HepG2 (cell line): ENCODE data around the gene NFE2L2. TPM values are rescaled to one million over a fixed set of nuclear protein-coding genes. Genes with fewer than 3 reads are reported as not detected.
A peak's percentile ranks its signal among the peaks of the same experiment; 100 is the strongest.

Experiments used
- ARNTL ChIP-seq: sonication (generic); formaldehyde crosslinking; IDR thresholded peaks from 2 replicates; pipeline ENCODE4 v1.4.0; 2020; ENCODE audit warnings: mild to moderate bottlenecking, missing genetic modification reagents
- ATRX ChIP-seq: sonication (generic); formaldehyde crosslinking; IDR thresholded peaks from 2 replicates; pipeline ENCODE4 v1.4.0; 2020; ENCODE audit warnings: missing genetic modification reagents, borderline replicate concordance
- DR1 ChIP-seq: sonication (generic); formaldehyde crosslinking; IDR thresholded peaks from 2 replicates; pipeline ENCODE4 v1.8.0; 2021; ENCODE audit warnings: mild to moderate bottlenecking, missing genetic modification reagents, inconsistent platforms
- JARID2 ChIP-seq: sonication (generic); formaldehyde crosslinking; IDR thresholded peaks from 2 replicates; pipeline ENCODE4 v1.8.1; 2023; ENCODE audit warnings: missing genetic modification reagents, inconsistent platforms; ENCODE audit not compliant: insufficient replicate concordance
- KLF12 ChIP-seq: sonication (generic); formaldehyde crosslinking; IDR thresholded peaks from 2 replicates; pipeline ENCODE4 v1.4.0; 2020; ENCODE audit warnings: missing genetic modification reagents, borderline replicate concordance
- KMT2B ChIP-seq: IDR thresholded peaks from 2 replicates; pipeline ENCODE4 v1.6.1; 2016; ENCODE audit warnings: missing genetic modification reagents, missing compliant biosample characterization
- NFATC3 ChIP-seq: sonication (generic); formaldehyde crosslinking; IDR thresholded peaks from 2 replicates; pipeline ENCODE4 v1.5.1; 2020; ENCODE audit warnings: mild to moderate bottlenecking, missing genetic modification reagents
- NR0B2 ChIP-seq: sonication (generic); formaldehyde crosslinking; IDR thresholded peaks from 2 replicates; pipeline ENCODE4 v1.4.0; 2020; ENCODE audit warnings: mild to moderate bottlenecking, missing genetic modification reagents
- ONECUT2 ChIP-seq: sonication (generic); formaldehyde crosslinking; IDR thresholded peaks from 2 replicates; pipeline ENCODE4 v1.4.0; 2020; ENCODE audit warnings: missing genetic modification reagents
- PHF20 ChIP-seq: sonication (generic); formaldehyde crosslinking; IDR thresholded peaks from 2 replicates; pipeline ENCODE4 v1.5.0; 2020; ENCODE audit warnings: mild to moderate bottlenecking, missing genetic modification reagents
- STAT5B ChIP-seq: sonication (generic); formaldehyde crosslinking; IDR thresholded peaks from 2 replicates; pipeline ENCODE4 v1.4.0; 2020; ENCODE audit warnings: missing genetic modification reagents
- TAF1 ChIP-seq: sonication (generic); formaldehyde crosslinking; IDR thresholded peaks from 2 replicates; pipeline ENCODE4 v1.4.0; 2020; ENCODE audit warnings: missing genetic modification reagents
- TBL1XR1 ChIP-seq: fragments of 150-350 bp; IDR thresholded peaks from 2 replicates; pipeline ENCODE4 v1.6.1; 2014; ENCODE audit warnings: borderline replicate concordance, low read length; ENCODE audit not compliant: partially characterized antibody
- TOE1 ChIP-seq: sonication (generic); formaldehyde crosslinking; IDR thresholded peaks from 2 replicates; pipeline ENCODE4 v1.4.0; 2020; ENCODE audit warnings: mild to moderate bottlenecking, missing genetic modification reagents
- ZBTB34 ChIP-seq: sonication (generic); formaldehyde crosslinking; IDR thresholded peaks from 2 replicates; pipeline ENCODE4 v1.8.0; 2022; ENCODE audit warnings: mild to moderate bottlenecking, missing genetic modification reagents
- ZFP82 ChIP-seq: sonication (generic); formaldehyde crosslinking; IDR thresholded peaks from 2 replicates; pipeline ENCODE4 v1.5.1; 2020; ENCODE audit warnings: mild to moderate bottlenecking, missing genetic modification reagents, borderline replicate concordance
- ZNF333 ChIP-seq: sonication (generic); formaldehyde crosslinking; IDR thresholded peaks from 2 replicates; pipeline ENCODE4 v1.4.0; 2020; ENCODE audit warnings: mild to moderate bottlenecking, missing genetic modification reagents, borderline replicate concordance
- ZNF414 ChIP-seq: sonication (generic); formaldehyde crosslinking; IDR thresholded peaks from 2 replicates; pipeline ENCODE4 v1.5.0; 2020; ENCODE audit warnings: missing genetic modification reagents
- ZNF512B ChIP-seq: sonication (generic); formaldehyde crosslinking; IDR thresholded peaks from 2 replicates; pipeline ENCODE4 v1.5.1; 2020; ENCODE audit warnings: missing genetic modification reagents, mild to moderate bottlenecking, borderline replicate concordance
- ZNF550 ChIP-seq: sonication (generic); formaldehyde crosslinking; IDR thresholded peaks from 2 replicates; pipeline ENCODE4 v1.4.0; 2020; ENCODE audit warnings: mild to moderate bottlenecking, missing genetic modification reagents, borderline replicate concordance
- ZNF563 ChIP-seq: sonication (generic); formaldehyde crosslinking; IDR thresholded peaks from 2 replicates; pipeline ENCODE4 v1.8.0; 2022; ENCODE audit warnings: mild to moderate bottlenecking, moderate library complexity, missing genetic modification reagents
- ZSCAN5A ChIP-seq: sonication (generic); formaldehyde crosslinking; IDR thresholded peaks from 2 replicates; pipeline ENCODE4 v1.8.0; 2022; ENCODE audit warnings: mild to moderate bottlenecking, missing genetic modification reagents, borderline replicate concordance
- polyA plus RNA-seq, 8 experiments: library from polyadenylated mRNA; depleted of rRNA in 3 of 8; stranded (reverse) in 7 of 8; unstranded in 1 of 8; fragments of >200 nt; fragmentation: Illumina TruSeq in 4 of 8; extraction: Trizol in 4 of 8; gene quantifications; 2 replicates each; pipeline versions ENCODE4 v1.2.1 to v1.2.3, GENCODE V29; 2011 to 2016; ENCODE audit warnings: low read depth in 4 of 8, missing spikeins in 1 of 8, mixed read lengths in 1 of 8; ENCODE audit not compliant: insufficient read depth in 1 of 8
- total RNA-seq, 5 experiments: library from RNA; depleted of rRNA; stranded (reverse); fragments of >200 nt; fragmentation: Illumina TruSeq; extraction: Trizol; gene quantifications; 2 replicates each; pipeline ENCODE4 v1.2.3, GENCODE V29; 2016; ENCODE audit warnings: low read depth in 1 of 5

Gene NFE2L2
- total and polyA plus RNA-seq, 2 of the 13 experiments (the other 11 are each of a cell fraction or from before 2014, with no cell fraction given) = 84.6 to 215 TPM

- TF ChIP-seq NR0B2 (CRISPR knock-in tag) = 0 out of 2 replicates have a peak, but pooled peaks have one; percentile 20
- peak; percentile 60; the same call in 1 of the 2 replicates for TF ChIP-seq ZSCAN5A
- TF ChIP-seq TBL1XR1 = peak; percentile 69
- peak; percentile 43; the same call in 1 of the 2 replicates for TF ChIP-seq ONECUT2 (CRISPR knock-in tag)
- peak; percentile 75 for TF ChIP-seq KMT2B
- no peak for TF ChIP-seq TOE1 (CRISPR knock-in tag)
- no peak for TF ChIP-seq ATRX (CRISPR knock-in tag)
- no peak for TF ChIP-seq ZNF550 (CRISPR knock-in tag)
- no peak; the same call in 1 of the 2 replicates for TF ChIP-seq ZNF563
- TF ChIP-seq TAF1 = peak; percentile 64; the same call in 1 of the 2 replicates
- TF ChIP-seq DR1 (CRISPR knock-in tag) = no peak; the same call in none of the 2 replicates
- peak; percentile 50; the same call in 1 of the 2 replicates for TF ChIP-seq NFATC3
- TF ChIP-seq PHF20 (CRISPR knock-in tag) = 0 out of 2 replicates have a peak, but pooled peaks have one; percentile 35
- peak; percentile 94; the same call in 1 of the 2 replicates for TF ChIP-seq ZNF512B (CRISPR knock-in tag)
- TF ChIP-seq ZNF414 (CRISPR knock-in tag) = peak; percentile 96
- peak; percentile 93 for TF ChIP-seq ZBTB34 (CRISPR knock-in tag)
- TF ChIP-seq ZNF333 = no peak
- peak; percentile 84 for TF ChIP-seq ARNTL (CRISPR knock-in tag)
- no peak for TF ChIP-seq JARID2 (CRISPR knock-in tag)
- peak; percentile 70 for TF ChIP-seq KLF12 (CRISPR knock-in tag)
- no peak for TF ChIP-seq ZFP82 (CRISPR knock-in tag)
- no peak for TF ChIP-seq STAT5B
Measured at GRCh38 chr2:177264693-177265587, at the start of gene NFE2L2 (continued).
